ENCODE measurements around the gene OR2AG2. TPM values are rescaled to one million over a fixed set of nuclear protein-coding genes. Genes with fewer than 3 reads are reported as not detected.

The OR2AG2 gene, protein sequence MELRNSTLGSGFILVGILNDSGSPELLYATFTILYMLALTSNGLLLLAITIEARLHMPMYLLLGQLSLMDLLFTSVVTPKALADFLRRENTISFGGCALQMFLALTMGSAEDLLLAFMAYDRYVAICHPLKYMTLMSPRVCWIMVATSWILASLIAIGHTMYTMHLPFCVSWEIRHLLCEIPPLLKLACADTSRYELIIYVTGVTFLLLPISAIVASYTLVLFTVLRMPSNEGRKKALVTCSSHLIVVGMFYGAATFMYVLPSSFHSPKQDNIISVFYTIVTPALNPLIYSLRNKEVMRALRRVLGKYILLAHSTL
- not detected in 2 replicates for total RNA-seq

DNA sequence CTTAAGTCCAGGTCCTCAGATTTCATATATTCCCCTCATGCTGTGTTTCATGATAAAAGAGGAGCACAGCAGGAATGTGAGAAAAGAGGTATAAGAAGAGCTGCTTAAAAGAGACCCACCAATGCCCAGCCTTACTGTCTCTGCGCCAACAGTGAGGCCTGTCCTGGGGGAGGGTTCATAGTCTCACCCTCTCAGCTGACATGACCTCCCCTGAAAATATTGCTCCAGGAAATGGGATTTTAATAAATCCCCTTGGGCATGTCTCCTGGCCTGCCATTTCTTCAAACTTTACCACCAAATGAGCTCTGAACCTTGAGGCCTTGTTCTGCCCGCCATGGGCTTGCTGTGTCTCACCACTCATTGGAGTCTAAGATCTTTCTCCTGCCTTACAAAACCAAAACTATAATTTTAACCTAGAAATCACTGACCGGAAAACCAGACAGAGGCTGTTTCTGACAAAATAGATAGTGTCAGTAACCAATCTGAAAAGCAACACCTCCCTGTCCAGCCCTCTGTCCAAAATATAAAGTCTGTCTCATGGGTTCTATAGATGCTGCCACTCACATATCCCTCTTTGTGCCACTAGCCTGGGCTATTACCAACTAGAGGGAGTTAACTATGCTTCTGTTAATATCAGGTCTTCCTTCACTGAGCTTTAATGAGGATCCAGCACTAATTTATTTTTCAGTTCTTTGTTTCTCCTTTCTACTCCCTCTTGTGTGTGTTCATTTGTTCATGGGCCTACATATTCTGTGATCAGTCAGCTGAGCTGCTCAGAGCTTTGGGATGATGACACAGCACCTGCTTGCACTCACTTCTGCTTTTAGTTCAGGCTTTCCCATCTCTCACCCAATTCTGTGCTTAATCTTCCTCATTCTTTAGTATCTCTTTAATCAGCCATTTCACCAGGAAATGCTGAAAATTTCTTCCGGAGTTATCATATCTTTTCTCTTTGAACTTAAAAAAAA, at the start of gene OR2AG2:
OR2AG2 (minus strand) TSS at position 51 of the 968 bp plus-strand sequence. CDS start 3,019 bp downstream, outside the sequence.

GRCh38 chr11:6799402-6799801, 27.6 kb upstream of the OR2AG2 start, which contains the start of gene OR6A2:
Gene OR6A2 (minus strand): TSS chr11:6799689. CDS start chr11:6795708, 3,981 bp downstream.

DNA sequence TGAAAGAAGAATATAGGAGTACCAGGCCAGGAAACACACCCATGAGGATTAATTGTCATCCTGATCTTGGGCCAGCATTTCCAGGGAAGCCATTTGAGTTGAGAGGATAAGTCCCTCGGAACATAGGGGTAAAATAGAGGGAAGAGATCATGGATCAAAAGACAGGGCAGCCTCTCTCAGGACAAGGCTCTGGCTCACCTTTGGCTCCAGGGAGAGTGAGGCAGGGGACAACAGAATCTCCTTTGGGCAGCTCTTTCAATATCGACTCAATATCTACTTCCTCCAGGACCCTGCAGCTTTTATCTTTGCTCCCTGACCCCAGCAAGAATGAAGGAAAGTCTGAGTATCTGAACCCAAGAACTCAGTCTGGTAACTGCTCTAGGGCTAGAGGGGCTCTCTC, 10.9 kb upstream of the OR2AG2 start, which contains the start of gene OR2AG1:
OR2AG1 (plus strand) TSS at position 301 of the 400 bp plus-strand sequence. CDS start 2,018 bp downstream, outside the sequence.

Other genes with a start within 250 kb of the OR2AG2 start
- gene RRP8, start 168.4 kb downstream of the OR2AG2 start, total RNA-seq, result 3.3 and 7.6 TPM in 2 replicates
- gene ILK, start 168.2 kb downstream of the OR2AG2 start, total RNA-seq, result 101 and 178 TPM in 2 replicates
- 113 and 151 TPM in 2 replicates for gene TAF10, start 159.8 kb downstream of the OR2AG2 start, total RNA-seq
- gene TPP1, start 152.6 kb downstream of the OR2AG2 start, total RNA-seq, result 40.1 and 46.0 TPM in 2 replicates
- 2.3 TPM in 2 replicates for gene DCHS1, start 116.2 kb downstream of the OR2AG2 start, total RNA-seq
- 25.2 and 44.6 TPM in 2 replicates for gene MRPL17, start 88.6 kb downstream of the OR2AG2 start, total RNA-seq
- not detected in 2 replicates for gene OR2AG1, start 11.0 kb upstream of the OR2AG2 start, total RNA-seq
- gene OR6A2, start 27.7 kb upstream of the OR2AG2 start, total RNA-seq, result not detected in 2 replicates
- not detected in 2 replicates for gene OR10A5, start 73.7 kb upstream of the OR2AG2 start, total RNA-seq
- gene OR10A2, start 91.1 kb upstream of the OR2AG2 start, total RNA-seq, result not detected in 2 replicates
- gene OR10A4, start 104.6 kb upstream of the OR2AG2 start, total RNA-seq, result not detected in 2 replicates
- 3.1 TPM in 1 of 2 replicates, not detected in the other for gene OR2D2, start 120.5 kb upstream of the OR2AG2 start, total RNA-seq
- gene OR2D3, start 149.0 kb upstream of the OR2AG2 start, total RNA-seq, result not detected in 2 replicates
- 1.5 and 2.5 TPM in 2 replicates for gene ZNF215, start 154.4 kb upstream of the OR2AG2 start, total RNA-seq
- 0.70 and 2.0 TPM in 2 replicates for gene ZNF214, start 248.4 kb upstream of the OR2AG2 start, total RNA-seq
- not detected in 2 replicates for gene NLRP14, start 248.5 kb upstream of the OR2AG2 start, total RNA-seq